Measurements from ENCODE around the gene KLRF2. TPM values are rescaled to one million over a fixed set of nuclear protein-coding genes. Genes with fewer than 3 reads are reported as not detected.
A peak's percentile ranks its signal among the peaks of the same experiment; 100 is the strongest.

Gene KLRF2
- polyA plus RNA-seq, 2 of the 4 experiments (the other 2 are of a cell fraction), result not detected

- DNase-seq (ENCODE audit: low read depth in 1 of 2, low spot score in 1 of 2), result no peak
- Histone ChIP-seq H3K4me3 (no peak overlapping the region), H3K27ac (no peak overlapping the region), H3K4me2 (no peak overlapping the region), H3K9me3 (no peaks in the 10 kb centered on the region), H3K4me1 (no peaks in the 10 kb centered on the region)
- no peak for ATAC-seq
- POLR2A ChIA-PET, result no interaction called here
- no peak for FAIRE-seq
- no peak for TF ChIP-seq ZSCAN20 (CRISPR knock-in tag; IDR thresholded peaks at IDR 0.05)
- TF ChIP-seq, protein P1, sequence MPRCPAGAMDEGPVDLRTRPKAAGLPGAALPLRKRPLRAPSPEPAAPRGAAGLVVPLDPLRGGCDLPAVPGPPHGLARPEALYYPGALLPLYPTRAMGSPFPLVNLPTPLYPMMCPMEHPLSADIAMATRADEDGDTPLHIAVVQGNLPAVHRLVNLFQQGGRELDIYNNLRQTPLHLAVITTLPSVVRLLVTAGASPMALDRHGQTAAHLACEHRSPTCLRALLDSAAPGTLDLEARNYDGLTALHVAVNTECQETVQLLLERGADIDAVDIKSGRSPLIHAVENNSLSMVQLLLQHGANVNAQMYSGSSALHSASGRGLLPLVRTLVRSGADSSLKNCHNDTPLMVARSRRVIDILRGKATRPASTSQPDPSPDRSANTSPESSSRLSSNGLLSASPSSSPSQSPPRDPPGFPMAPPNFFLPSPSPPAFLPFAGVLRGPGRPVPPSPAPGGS (IDR thresholded peaks at IDR 0.05), result no peak
- no peak for TF ChIP-seq CBX8 (IDR thresholded peaks at IDR 0.05)
- no peak for TF ChIP-seq FOXS1 (CRISPR knock-in tag; IDR thresholded peaks at IDR 0.05)
- no peak for TF ChIP-seq CEBPB (IDR thresholded peaks at IDR 0.05)
- TF ChIP-seq, protein P2, sequence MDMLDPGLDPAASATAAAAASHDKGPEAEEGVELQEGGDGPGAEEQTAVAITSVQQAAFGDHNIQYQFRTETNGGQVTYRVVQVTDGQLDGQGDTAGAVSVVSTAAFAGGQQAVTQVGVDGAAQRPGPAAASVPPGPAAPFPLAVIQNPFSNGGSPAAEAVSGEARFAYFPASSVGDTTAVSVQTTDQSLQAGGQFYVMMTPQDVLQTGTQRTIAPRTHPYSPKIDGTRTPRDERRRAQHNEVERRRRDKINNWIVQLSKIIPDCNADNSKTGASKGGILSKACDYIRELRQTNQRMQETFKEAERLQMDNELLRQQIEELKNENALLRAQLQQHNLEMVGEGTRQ (IDR thresholded peaks at IDR 0.05), result no peak
- no peak for TF ChIP-seq POLR2A (IDR thresholded peaks at IDR 0.05; ENCODE audit: low read length)
- no peak for TF ChIP-seq SMC3 (IDR thresholded peaks at IDR 0.05)
- TF ChIP-seq KDM5A (IDR thresholded peaks at IDR 0.05), result no peak
- TF ChIP-seq, protein P3, sequence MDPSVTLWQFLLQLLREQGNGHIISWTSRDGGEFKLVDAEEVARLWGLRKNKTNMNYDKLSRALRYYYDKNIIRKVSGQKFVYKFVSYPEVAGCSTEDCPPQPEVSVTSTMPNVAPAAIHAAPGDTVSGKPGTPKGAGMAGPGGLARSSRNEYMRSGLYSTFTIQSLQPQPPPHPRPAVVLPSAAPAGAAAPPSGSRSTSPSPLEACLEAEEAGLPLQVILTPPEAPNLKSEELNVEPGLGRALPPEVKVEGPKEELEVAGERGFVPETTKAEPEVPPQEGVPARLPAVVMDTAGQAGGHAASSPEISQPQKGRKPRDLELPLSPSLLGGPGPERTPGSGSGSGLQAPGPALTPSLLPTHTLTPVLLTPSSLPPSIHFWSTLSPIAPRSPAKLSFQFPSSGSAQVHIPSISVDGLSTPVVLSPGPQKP (IDR thresholded peaks at IDR 0.05; ENCODE audit: low read depth, low read length), result no peak
- TF ChIP-seq MAFK (IDR thresholded peaks at IDR 0.05; ENCODE audit: partially characterized antibody), result no peak
- no peak for TF ChIP-seq NR3C1 (IDR thresholded peaks at IDR 0.05)
- TF ChIP-seq HOXA7 (CRISPR knock-in tag; IDR thresholded peaks at IDR 0.05), result no peak
- TF ChIP-seq, protein P4, sequence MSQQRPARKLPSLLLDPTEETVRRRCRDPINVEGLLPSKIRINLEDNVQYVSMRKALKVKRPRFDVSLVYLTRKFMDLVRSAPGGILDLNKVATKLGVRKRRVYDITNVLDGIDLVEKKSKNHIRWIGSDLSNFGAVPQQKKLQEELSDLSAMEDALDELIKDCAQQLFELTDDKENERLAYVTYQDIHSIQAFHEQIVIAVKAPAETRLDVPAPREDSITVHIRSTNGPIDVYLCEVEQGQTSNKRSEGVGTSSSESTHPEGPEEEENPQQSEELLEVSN (IDR thresholded peaks at IDR 0.05; ENCODE audit: borderline replicate concordance, low read depth), result no peak
- TF ChIP-seq EP300 (IDR thresholded peaks at IDR 0.05), result no peak
- TF ChIP-seq, protein P5, sequence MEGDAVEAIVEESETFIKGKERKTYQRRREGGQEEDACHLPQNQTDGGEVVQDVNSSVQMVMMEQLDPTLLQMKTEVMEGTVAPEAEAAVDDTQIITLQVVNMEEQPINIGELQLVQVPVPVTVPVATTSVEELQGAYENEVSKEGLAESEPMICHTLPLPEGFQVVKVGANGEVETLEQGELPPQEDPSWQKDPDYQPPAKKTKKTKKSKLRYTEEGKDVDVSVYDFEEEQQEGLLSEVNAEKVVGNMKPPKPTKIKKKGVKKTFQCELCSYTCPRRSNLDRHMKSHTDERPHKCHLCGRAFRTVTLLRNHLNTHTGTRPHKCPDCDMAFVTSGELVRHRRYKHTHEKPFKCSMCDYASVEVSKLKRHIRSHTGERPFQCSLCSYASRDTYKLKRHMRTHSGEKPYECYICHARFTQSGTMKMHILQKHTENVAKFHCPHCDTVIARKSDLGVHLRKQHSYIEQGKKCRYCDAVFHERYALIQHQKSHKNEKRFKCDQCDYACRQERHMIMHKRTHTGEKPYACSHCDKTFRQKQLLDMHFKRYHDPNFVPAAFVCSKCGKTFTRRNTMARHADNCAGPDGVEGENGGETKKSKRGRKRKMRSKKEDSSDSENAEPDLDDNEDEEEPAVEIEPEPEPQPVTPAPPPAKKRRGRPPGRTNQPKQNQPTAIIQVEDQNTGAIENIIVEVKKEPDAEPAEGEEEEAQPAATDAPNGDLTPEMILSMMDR (IDR thresholded peaks at IDR 0.05), result no peak
- no peak for TF ChIP-seq RNF2 (IDR thresholded peaks at IDR 0.05; ENCODE audit: borderline replicate concordance, low read depth)
- no peak for TF ChIP-seq HOXB13 (CRISPR knock-in tag; IDR thresholded peaks at IDR 0.05; ENCODE audit: low read depth)
- TF ChIP-seq PHF8 (IDR thresholded peaks at IDR 0.05; ENCODE audit: borderline replicate concordance, low read depth), result no peak
- WGBS (ENCODE audit: missing lambda C conversion rate), result 41% methylated on average over 3 of the region's 3 CpGs
- CTCF ChIA-PET, result interaction anchor here (2.7 kb wide), 1 partner anchor 115 kb away, joined by 10 read pairs; no protein-coding TSS in a partner anchor
These were observed 47.3 kb downstream of the KLRF2 start for GRCh38 chr12:9928607-9929006.

DNA sequence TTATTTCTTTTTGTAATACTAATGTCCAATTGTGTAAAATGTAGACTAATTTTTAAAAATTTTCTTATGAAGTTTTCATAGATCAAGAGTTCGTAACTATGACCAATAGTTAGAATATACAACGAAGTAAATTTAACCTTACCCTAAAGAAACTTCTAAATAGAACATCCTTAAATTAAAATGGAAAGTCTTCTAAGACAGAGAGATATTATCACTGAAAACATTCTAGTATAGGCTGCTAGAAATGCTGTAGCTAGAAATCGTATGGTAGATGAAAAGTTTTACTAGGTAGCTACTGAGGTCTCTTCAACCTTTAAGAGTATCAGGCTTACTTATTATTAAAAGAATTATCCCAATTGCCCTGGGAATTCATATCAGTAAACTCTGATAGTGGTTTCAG lies 50.0 kb downstream of the KLRF2 start:
- no peak for FAIRE-seq
- Histone ChIP-seq H3K27ac (no peak overlapping the region), H3K4me3 (no peak overlapping the region), H3K4me1 (no peaks in the 10 kb centered on the region), H3K4me2 (no peak overlapping the region), H3K9me3 (no peaks in the 10 kb centered on the region)
- CTCF ChIA-PET, result interaction anchor here (1.9 kb wide), 1 partner anchor 181 kb away, joined by 8 read pairs; no protein-coding TSS in a partner anchor
- DNase-seq (ENCODE audit: low read depth in 1 of 2, low spot score in 1 of 2), result no peak
- WGBS (ENCODE audit: missing lambda C conversion rate), result 30% methylated on average over 3 of the region's 3 CpGs
- POLR2A ChIA-PET, result no interaction called here
- no peak for ATAC-seq
- 0 out of 2 replicates have a peak, but pooled peaks have one; percentile 70 for TF ChIP-seq CBX8 (IDR thresholded peaks at IDR 0.05)
- peak; percentile 82; the same call in 1 of the 2 replicates for TF ChIP-seq RNF2 (IDR thresholded peaks at IDR 0.05; ENCODE audit: borderline replicate concordance, low read depth)
- no peak for TF ChIP-seq REST (IDR thresholded peaks at IDR 0.05)
- no peak for TF ChIP-seq TP53 (CRISPR knock-in tag; IDR thresholded peaks at IDR 0.05)
